B cell (primary cell): ENCODE measurements around the gene ADCY2. TPM values are rescaled to one million over a fixed set of nuclear protein-coding genes. Genes with fewer than 3 reads are reported as not detected.

Experiments
- ATAC-seq: fragments of 200-7000 bp; cut with Tn5 transposase; one replicate; pipeline ENCODE4 v1.10.0; 2021; ENCODE audit warnings: low read depth, mild to moderate bottlenecking, moderate number of reproducible peaks, moderate library complexity
- CTCF ChIA-PET: fragments of 350-600 bp; sonication (Branson Sonifier 250); formaldehyde crosslinking; loops from one replicate; lab custom pipeline; 2021; ENCODE audit warnings: antibody characterized with exemption, inconsistent platforms; lab: Charles Lee
- POLR2A ChIA-PET: fragments of 350-600 bp; sonication (Branson Sonifier 250); formaldehyde crosslinking; loops from one replicate; lab custom pipeline; 2021; ENCODE audit warnings: antibody characterized with exemption; lab: Charles Lee
- DNase-seq: peaks from one replicate; pipeline ENCODE4 v3.0.0; 2013
- H2AFZ ChIP-seq: 2 replicates; pipeline ENCODE4 v1.6.1; 2012; ENCODE audit warnings: mild to moderate bottlenecking, low read depth, low read length; ENCODE audit not compliant: insufficient read depth, poor library complexity, severe bottlenecking
- H3K27ac ChIP-seq, 2 donors: 1 replicate in 1 of 2; 2 replicates in 1 of 2; pipeline ENCODE4 v1.5.1; 2012 to 2013; ENCODE audit warnings: low read length in 2 of 2, mild to moderate bottlenecking in 2 of 2, moderate library complexity in 1 of 2
- H3K27me3 ChIP-seq, 4 experiments: fragments of 200-600 bp in 1 of 4; sonication (generic) in 1 of 4; replicated peaks in 1 of 4; 1 replicate in 2 of 4; 2 replicates in 2 of 4; pipeline versions ENCODE4 v1.6.1 to v1.7.0; 2013 to 2016; ENCODE audit warnings: low read length in 3 of 4, mild to moderate bottlenecking in 2 of 4, mixed read lengths in 1 of 4, moderate library complexity in 1 of 4; ENCODE audit not compliant: insufficient read depth in 4 of 4, control insufficient read depth in 3 of 4; ENCODE audit errors: control extremely low read depth in 1 of 4
- H3K36me3 ChIP-seq, 2 experiments: replicated peaks in 1 of 2; 1 replicate in 1 of 2; 2 replicates in 1 of 2; pipeline versions ENCODE4 v1.6.1 to v1.7.1; 2013; ENCODE audit warnings: low read length in 1 of 2; ENCODE audit not compliant: insufficient read depth in 2 of 2, control insufficient read depth in 1 of 2; ENCODE audit errors: control extremely low read depth in 1 of 2, extremely low read depth in 1 of 2
- H3K4me1 ChIP-seq, 2 donors: fragments of 200-600 bp in 1 of 2; sonication (generic) in 1 of 2; 1 replicate in 1 of 2; 2 replicates in 1 of 2; pipeline versions ENCODE4 v1.5.1 to v1.6.1; 2013 to 2017; ENCODE audit warnings: low read length in 2 of 2; ENCODE audit not compliant: control insufficient read depth in 2 of 2, insufficient read depth in 2 of 2
- H3K4me2 ChIP-seq: replicated peaks from 2 replicates; pipeline ENCODE3; 2012; ENCODE audit warnings: mild to moderate bottlenecking, low read depth, low read length; ENCODE audit not compliant: poor library complexity, severe bottlenecking
- H3K4me3 ChIP-seq, 5 experiments: fragments of 200-600 bp in 1 of 5; sonication (generic) in 1 of 5; 1 replicate in 3 of 5; 2 replicates in 2 of 5; pipeline versions ENCODE4 v1.5.1 to v1.7.0; 2011 to 2016; ENCODE audit warnings: low read length in 4 of 5, mild to moderate bottlenecking in 4 of 5, low read depth in 2 of 5, control low read depth in 1 of 5, moderate library complexity in 1 of 5; ENCODE audit not compliant: insufficient read depth in 1 of 5; ENCODE audit errors: control extremely low read depth in 1 of 5, extremely low read depth in 1 of 5
- H3K79me2 ChIP-seq: fragments of 200-600 bp; sonication (generic); one replicate; pipeline ENCODE4 v1.6.0; 2016; ENCODE audit warnings: low read length; ENCODE audit not compliant: control insufficient read depth, insufficient read depth
- H3K9ac ChIP-seq: fragments of 200-600 bp; sonication (generic); 2 replicates; pipeline ENCODE4 v1.6.1; 2017; ENCODE audit warnings: mild to moderate bottlenecking, low read length, moderate library complexity
- H3K9me3 ChIP-seq, 3 donors: one replicate each; pipeline versions ENCODE4 v1.6.1 to v1.7.1; 2013; ENCODE audit warnings: low read length in 2 of 3; ENCODE audit not compliant: control insufficient read depth in 2 of 3, insufficient read depth in 1 of 3; ENCODE audit errors: control extremely low read depth in 1 of 3
- H4K20me1 ChIP-seq: 2 replicates; pipeline ENCODE4 v1.6.0; 2012; ENCODE audit warnings: mild to moderate bottlenecking, low read length; ENCODE audit not compliant: insufficient read depth, control insufficient read depth, poor library complexity, severe bottlenecking
- H3K27ac Mint-ChIP-seq: one replicate; pipeline ENCODE4 v1.8.0; 2021; ENCODE audit warnings: mixed read lengths
- H3K27me3 Mint-ChIP-seq: one replicate; pipeline ENCODE4 v1.8.0; 2021; ENCODE audit warnings: mixed read lengths
- H3K4me1 Mint-ChIP-seq: one replicate; pipeline ENCODE4 v1.8.0; 2021; ENCODE audit warnings: mixed read lengths
- H3K4me3 Mint-ChIP-seq: one replicate; pipeline ENCODE4 v1.8.0; 2021; ENCODE audit warnings: mixed read lengths
- H3K9me3 Mint-ChIP-seq: one replicate; pipeline ENCODE4 v1.8.0; 2022; ENCODE audit warnings: mixed read lengths; ENCODE audit not compliant: insufficient read depth
- EZH2 ChIP-seq: IDR thresholded peaks from 2 replicates; pipeline ENCODE4 v1.6.1; 2012; ENCODE audit warnings: borderline replicate concordance, low read depth, mild to moderate bottlenecking, moderate library complexity, low read length; ENCODE audit not compliant: insufficient read depth, poor library complexity, severe bottlenecking
- WGBS: methylation state at CpG from one replicate; pipeline ENCODE4 v1.1.5; 2013; ENCODE audit warnings: missing lambda C conversion rate; ENCODE audit not compliant: insufficient coverage; 5-methylcytosine and 5-hydroxymethylcytosine counted together
- intact Hi-C: fragments of 100-400 bp; cut with micrococcal nuclease; formaldehyde crosslinking; loops from one replicate; pipeline ENCODE4 v1.10.0; 2022
- polyA plus RNA-seq: library from polyadenylated mRNA; depleted of rRNA; stranded (reverse); fragments of >200 nt; gene quantifications from 2 replicates; pipeline ENCODE4 v1.2.3, GENCODE V29; 2012
- total RNA-seq, 2 donors: library from RNA; stranded (reverse); fragments of 120-200 nt in 1 of 2; gene quantifications; 1 replicate in 1 of 2; 2 replicates in 1 of 2; pipeline versions ENCODE4 v1.2.3 to v1.2.4, GENCODE V29; 2013 to 2022
- TF ChIP-seq, protein P1 (sequence below): fragments of 200-600 bp; IDR thresholded peaks from one replicate; pipeline ENCODE4 v1.8.0; 2022; ENCODE audit warnings: antibody characterized with exemption, mild to moderate bottlenecking

ADCY2 gene
- total and polyA plus RNA-seq, 2 donors (not counting 1 experiment from before 2014, with no cell fraction given), result not detected

GRCh38 chr5:7686794-7687193 lies 290.9 kb downstream of the ADCY2 start:
- no peak for DNase-seq
- no peak for TF ChIP-seq EZH2
- TF ChIP-seq, protein P1, sequence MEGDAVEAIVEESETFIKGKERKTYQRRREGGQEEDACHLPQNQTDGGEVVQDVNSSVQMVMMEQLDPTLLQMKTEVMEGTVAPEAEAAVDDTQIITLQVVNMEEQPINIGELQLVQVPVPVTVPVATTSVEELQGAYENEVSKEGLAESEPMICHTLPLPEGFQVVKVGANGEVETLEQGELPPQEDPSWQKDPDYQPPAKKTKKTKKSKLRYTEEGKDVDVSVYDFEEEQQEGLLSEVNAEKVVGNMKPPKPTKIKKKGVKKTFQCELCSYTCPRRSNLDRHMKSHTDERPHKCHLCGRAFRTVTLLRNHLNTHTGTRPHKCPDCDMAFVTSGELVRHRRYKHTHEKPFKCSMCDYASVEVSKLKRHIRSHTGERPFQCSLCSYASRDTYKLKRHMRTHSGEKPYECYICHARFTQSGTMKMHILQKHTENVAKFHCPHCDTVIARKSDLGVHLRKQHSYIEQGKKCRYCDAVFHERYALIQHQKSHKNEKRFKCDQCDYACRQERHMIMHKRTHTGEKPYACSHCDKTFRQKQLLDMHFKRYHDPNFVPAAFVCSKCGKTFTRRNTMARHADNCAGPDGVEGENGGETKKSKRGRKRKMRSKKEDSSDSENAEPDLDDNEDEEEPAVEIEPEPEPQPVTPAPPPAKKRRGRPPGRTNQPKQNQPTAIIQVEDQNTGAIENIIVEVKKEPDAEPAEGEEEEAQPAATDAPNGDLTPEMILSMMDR, result no peak
- CTCF ChIA-PET, result no interaction called here
- H3K4me1 ChIP-seq, result no peaks in the 10 kb centered on the region
- H3K27me3 ChIP-seq, result no peaks in the 10 kb centered on the region
- WGBS, result no CpG with 5 or more reads among the region's 1 CpG
- no peaks in the 10 kb centered on the region for H3K27me3 Mint-ChIP-seq
- peaks cover 0 to 4% (median 0%) of the 10 kb centered on the region in 3 donors for H3K9me3 ChIP-seq
- intact Hi-C loops, result no loop called here
- no peak overlapping the region for H3K27ac Mint-ChIP-seq
- no peak overlapping the region for H3K9ac ChIP-seq
- no peak for ATAC-seq
- no peak overlapping the region for H3K4me3 ChIP-seq
- no peak overlapping the region for H2AFZ ChIP-seq
- H3K27ac ChIP-seq, result no peak overlapping the region
- no peaks in the 10 kb centered on the region for H4K20me1 ChIP-seq
- POLR2A ChIA-PET, result no interaction called here
- H3K9me3 Mint-ChIP-seq, result no peaks in the 10 kb centered on the region
- no peak overlapping the region for H3K4me2 ChIP-seq
- no peak overlapping the region for H3K4me3 Mint-ChIP-seq
- no peaks in the 10 kb centered on the region for H3K36me3 ChIP-seq
- H3K4me1 Mint-ChIP-seq, result no peaks in the 10 kb centered on the region
- no peaks in the 10 kb centered on the region for H3K79me2 ChIP-seq

DNA sequence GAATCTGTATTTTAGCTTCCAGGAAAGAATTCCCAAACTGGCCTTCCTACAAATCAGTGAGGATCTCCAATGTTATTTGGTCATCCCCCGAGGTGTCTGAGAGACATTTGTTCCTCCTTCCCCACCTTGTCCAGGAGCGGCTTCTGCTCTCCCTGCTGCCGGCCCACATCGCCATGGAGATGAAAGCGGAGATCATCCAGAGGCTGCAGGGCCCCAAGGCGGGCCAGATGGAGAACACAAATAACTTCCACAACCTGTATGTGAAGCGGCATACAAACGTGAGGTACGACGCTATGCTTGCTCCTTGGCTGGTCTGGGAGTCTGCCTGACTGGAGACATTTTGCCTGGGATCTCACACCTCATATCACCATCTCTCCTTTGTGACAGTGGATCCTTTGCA lies 294.6 kb downstream of the ADCY2 start:
- H2AFZ ChIP-seq, result no peak overlapping the region
- H3K4me1 ChIP-seq, result no peaks in the 10 kb centered on the region
- DNase-seq (no peak), ATAC-seq (no peak)
- H4K20me1 ChIP-seq, result no peaks in the 10 kb centered on the region
- 83% methylated on average over 10 of the region's 10 CpGs for WGBS
- Mint-ChIP-seq H3K4me3 (no peak overlapping the region), H3K27ac (no peak overlapping the region), H3K9me3 (no peaks in the 10 kb centered on the region), H3K4me1 (no peaks in the 10 kb centered on the region), H3K27me3 (no peaks in the 10 kb centered on the region)
- TF ChIP-seq EZH2, result no peak
- TF ChIP-seq, protein P1, result no peak
- H3K9me3 ChIP-seq, result no peaks in the 10 kb centered on the region
- POLR2A ChIA-PET, result no interaction called here
- H3K36me3 ChIP-seq, result no peaks in the 10 kb centered on the region
- H3K4me2 ChIP-seq, result no peak overlapping the region
- no peak overlapping the region for H3K4me3 ChIP-seq
- no peaks in the 10 kb centered on the region for H3K27me3 ChIP-seq
- CTCF ChIA-PET, result no interaction called here
- H3K27ac ChIP-seq, result no peak overlapping the region
- intact Hi-C loops, result no loop called here
- H3K79me2 ChIP-seq, result no peaks in the 10 kb centered on the region
- no peak overlapping the region for H3K9ac ChIP-seq
